Measurements from ENCODE around the gene MIPEP.

Gene MIPEP

GRCh38 chr13:23849670-23850069 is 39.5 kb downstream of the MIPEP start:
- DNase-seq = no peak

GRCh38 chr13:23848646-23849141 is 40.5 kb downstream of the MIPEP start:
- no peak for DNase-seq

DNA sequence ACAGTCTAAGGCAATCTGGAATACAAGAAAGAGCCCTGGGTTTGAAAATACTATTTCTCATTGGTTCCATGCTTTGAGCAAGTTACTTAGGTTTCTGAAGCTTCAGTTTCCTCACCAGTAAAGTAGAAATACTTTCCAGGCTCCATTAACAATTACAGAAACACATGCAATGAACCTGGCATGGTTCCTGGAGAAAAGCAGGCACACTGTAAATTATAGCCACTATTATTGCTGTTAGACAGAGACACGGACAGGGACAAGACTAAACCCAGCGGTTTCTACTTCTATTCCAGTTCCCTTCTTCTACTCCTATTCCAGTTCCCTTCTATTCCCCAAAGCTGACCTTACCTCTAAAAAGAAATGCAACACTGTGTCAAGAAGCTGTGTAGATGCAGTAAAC is 41.2 kb downstream of the MIPEP start:
- DNase-seq = no peak

- DNase-seq = no peak
Measured at GRCh38 chr13:23847497-23847896, 41.7 kb downstream of the MIPEP start.

DNA sequence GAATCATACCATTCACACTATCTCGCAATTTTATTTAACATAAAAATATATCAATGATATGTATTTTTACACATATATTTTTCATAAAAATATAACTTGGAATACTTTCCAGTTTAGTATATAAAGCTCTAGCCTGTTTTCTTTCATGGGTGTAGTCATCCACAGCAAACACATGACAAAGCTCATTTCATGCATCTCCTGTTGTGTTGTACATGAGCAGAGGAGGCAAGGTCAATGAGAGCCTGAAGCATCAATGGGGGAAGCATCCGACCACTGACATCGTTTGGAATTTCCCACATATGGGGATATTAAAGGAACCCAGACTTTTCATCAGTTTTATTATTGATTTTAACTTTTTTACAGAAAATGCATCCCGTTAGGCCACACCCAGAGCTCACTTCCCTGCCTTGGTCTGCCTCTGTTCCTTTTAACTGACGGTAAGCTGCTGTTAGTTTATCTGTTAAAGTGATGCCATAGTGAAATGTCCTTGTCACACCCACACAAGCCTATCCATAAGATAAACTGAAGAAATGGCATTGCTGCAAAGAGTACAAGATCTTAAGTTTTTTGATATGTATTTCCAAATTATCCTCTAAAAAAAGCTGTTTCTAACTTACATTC is 44.0 kb downstream of the MIPEP start:
- DNase-seq = no peak

DNA sequence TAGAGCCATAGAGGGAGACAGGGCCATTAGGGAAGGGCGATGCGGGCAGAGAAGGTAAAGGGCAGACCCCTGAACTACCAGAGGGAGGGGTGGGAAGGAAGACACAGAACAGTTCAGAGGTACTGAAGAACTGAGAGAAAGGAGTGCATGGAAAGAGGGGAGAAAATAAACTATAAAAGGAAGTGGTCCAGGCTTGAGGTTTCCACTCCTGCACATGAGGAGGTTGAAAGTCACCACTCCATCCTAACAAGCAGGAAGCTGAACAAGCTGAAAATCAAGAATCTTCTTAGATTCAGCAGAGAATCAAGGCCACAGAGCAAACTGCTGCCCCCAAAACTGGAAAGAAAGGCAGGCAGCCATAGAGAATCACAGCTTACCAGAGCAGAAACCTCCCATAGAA is 45.1 kb downstream of the MIPEP start:
- no peak for DNase-seq

GRCh38 chr13:23843436-23843835 is 45.8 kb downstream of the MIPEP start:
- DNase-seq = no peak

- DNase-seq = no peak
Measured at GRCh38 chr13:23842406-23842805, 46.8 kb downstream of the MIPEP start.

DNA sequence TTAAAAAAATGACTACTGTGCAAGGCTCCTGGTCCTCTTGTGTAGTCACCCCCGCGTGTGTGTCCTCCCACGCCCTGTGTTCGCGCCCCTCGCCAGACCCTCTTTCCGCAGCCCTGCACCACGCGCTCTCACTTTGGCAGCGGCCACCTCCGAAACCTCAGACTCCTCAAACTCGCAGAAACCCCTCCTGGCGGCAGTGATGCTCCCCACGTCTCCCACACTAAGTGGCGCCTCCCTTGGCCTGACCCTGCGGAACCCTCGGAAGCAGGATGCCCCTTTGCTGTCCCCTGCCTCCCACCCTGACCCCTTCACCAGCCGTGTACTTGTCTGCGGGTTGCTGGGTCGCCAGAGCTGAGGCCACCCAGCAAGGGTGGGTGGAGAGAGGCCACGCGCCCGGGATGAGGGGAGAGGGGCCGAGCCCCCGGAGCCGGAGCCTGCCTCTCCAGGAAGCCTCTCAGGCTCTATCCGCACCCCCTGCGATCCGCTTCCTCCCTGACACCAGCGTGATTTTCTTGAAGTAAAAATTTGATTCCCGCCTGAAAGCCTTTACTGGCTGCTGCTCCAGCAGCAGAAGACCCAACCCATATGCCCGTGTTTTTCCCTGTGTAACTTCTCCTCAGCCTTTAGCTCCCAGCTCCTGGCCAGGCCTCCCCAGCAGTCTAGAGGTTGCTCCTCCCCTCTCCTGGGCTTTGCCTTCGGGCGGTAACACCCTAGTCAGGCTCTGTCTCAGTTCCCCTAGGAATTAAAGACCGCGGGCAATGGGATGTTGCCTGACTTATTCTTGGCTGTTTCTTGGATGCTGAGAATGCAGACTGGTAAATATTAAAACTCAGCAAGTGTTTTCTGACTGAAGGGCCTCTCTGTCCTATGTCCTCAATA is 55.2 kb downstream of the MIPEP start:
- no peak for DNase-seq

DNA sequence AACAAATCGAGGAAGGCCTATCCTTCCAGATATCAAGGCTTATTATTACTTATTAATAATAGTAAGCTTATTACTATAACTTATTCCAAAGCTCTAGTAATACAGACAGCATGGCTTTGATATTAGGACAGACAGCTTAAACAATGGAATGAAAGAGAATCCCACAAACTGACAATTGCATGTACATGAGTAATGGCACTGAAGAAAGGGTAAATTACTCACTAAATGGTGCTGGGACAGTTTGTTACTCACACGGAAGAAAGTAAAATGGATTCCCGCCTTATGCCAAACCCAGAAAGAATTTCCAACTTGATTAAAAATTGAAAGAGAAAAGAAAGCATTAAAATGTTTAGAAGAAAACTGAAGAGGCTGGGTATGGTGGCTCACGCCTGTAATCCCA is 60.3 kb downstream of the MIPEP start:
- DNase-seq = no peak

GRCh38 chr13:23828086-23828485 is 61.1 kb downstream of the MIPEP start:
- DNase-seq = no peak

- no peak for DNase-seq
Measured at GRCh38 chr13:23825179-23825578, 64.0 kb downstream of the MIPEP start.

GRCh38 chr13:23824371-23824770 is 64.8 kb downstream of the MIPEP start:
- no peak for DNase-seq

DNA sequence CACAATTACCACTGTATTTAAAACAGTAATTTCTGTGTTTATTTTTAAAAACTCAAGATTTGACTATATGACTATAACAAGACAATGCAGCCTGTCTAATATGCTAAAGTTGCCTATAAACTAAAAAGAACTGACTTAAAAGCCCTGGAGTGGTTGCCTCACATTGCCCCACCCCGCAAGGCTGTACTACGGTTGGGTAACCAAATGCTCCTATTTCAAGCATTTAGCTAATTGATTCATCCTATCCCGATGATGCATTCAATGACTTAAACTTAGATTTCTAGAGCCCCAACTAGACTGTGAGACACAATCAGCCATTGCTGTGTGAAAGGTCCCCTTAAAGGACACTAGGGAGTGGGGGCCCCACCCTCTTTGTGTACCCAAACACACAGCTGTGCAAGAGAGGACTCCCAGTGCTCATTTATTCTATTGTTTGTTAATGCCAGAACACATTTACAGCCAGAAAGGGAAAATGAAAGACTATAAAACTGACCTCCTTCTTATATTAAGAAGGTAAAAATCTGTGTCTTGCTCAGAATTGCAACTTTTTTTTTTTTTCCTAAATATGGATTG is 66.9 kb downstream of the MIPEP start:
- DNase-seq = no peak

GRCh38 chr13:23820530-23820929 is 68.7 kb downstream of the MIPEP start:
- no peak for DNase-seq

DNA sequence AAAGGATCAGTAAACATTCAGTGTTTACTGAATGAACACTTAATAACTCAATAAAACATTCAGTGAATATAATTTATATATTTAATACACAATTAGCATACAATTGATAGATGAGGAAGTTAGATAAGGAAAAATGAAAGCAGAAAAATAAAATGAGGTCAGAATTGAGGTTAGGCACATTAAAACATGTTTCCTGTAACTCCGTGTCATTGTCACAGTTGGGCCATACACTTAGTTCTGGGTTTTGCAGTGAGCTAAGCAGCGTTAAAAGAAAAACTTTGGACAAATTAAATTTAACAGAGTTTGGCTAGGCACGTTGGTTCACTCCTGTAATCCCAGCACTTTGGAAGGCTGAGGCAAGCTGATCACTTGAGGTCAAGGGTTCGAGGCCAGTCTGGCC is 71.4 kb downstream of the MIPEP start:
- DNase-seq = peak; percentile 1

- no peak for DNase-seq
Measured at GRCh38 chr13:23817136-23817535, 72.1 kb downstream of the MIPEP start.

DNA sequence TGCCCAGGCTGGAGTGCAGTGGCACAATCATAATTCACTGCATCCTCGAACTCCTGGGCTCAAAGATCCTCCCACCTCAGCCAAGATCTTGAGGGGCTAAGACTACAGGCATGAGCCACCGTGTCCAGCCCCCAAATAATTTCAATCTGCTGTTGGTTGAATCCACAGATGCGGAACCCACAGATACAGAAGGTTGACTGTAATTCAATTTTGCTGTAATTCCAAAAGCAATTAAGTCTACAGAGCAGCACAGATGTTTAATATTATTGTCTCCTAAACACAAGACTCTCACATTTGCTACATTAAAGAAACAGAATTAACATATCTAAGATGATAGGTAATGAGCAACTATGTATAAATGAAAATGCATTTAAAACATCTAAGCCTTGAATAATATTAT is 75.6 kb downstream of the MIPEP start:
- DNase-seq = no peak

GRCh38 chr13:23811366-23812062 is 77.7 kb downstream of the MIPEP start:
- no peak for DNase-seq

DNA sequence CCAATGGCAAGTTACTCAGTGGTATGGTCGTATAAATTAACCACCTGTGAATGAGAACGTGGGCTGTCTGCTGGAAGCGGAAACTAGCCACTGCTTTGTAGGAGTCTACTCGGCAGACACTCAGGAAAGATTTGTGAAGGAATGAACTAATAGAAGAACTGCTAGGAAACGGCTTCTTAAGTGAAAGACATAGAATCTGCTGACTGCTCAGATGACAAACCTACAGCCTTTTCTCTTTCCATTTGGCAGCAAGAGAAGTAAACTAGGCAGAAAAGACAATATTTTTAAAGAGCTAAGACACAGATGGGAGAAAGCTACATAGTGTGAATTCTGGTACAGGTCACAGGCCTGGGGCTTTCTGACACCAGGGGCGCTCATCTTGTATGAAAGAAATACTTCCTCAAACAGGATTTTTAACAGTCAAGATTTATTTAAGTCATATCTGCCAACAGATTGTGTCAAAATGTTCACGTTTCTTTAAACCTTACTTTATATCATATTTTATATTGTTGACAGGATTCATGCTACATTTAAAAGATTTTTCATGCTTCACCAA is 78.4 kb downstream of the MIPEP start:
- no peak for DNase-seq

DNA sequence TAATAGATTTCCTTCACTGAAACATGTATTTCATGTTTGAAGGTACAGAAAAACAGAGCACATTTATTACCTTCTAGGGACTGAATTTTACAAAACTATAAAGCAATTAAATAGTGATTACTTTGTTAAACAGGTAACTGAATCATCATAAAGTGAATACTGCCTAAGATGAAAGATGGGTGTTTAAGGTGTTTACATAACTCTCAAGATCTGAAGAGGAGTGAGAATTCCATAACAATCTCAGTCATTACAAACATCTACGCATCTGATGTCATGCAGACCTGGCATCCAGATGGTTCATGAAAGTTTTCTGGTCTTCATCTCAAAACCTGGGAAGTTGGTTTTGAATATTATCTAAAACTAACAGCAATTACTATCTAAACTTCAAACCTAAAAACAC is 80.4 kb downstream of the MIPEP start:
- no peak for DNase-seq

DNA sequence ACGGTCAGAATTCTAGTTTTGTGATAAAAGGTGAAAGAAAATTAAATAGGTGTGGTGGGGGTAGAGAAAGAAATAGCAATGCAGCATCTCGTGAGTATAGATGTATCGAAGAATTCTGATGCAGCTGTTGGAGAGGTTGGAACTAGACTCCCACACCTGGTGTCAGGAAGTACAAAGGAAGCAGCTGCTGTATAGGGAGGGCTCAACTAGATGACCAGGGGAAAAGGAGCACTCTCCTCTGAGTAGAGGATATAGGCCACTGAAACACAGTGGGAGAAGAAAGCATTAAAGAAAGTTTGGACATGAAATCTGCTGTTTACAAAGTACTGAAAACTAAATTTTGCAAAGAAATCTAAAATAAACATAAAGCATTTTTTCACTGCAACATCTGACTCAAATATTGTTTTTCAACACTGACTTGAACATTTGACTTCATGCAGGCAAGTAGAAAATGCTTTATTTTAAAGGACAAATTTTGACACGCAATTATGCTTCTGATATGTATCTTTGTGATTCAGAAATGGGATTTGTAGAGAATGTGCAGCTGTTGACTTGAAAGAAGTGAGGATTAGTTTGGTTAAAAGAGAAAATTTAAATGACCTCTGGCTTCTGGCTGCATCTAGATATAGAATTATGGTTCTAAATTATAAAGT is 82.2 kb downstream of the MIPEP start:
- DNase-seq = no peak

GRCh38 chr13:23805821-23806220 is 83.4 kb downstream of the MIPEP start:
- DNase-seq = no peak
